Activated CD4-positive, alpha-beta T cell treated with anti-CD3 and anti-CD28 coated beads, Interleukin-10, Interleukin-2, amounts not matched to agents 100 ng/mL and 50 ng/mL, durations not matched to agents 16 hours and 8 hours (primary cell): ENCODE measurements around the gene ARHGEF28.

Source experiments
- DNase-seq: peaks from one replicate; pipeline ENCODE4 v3.0.0-alpha.2; 2020

Gene ARHGEF28

DNA sequence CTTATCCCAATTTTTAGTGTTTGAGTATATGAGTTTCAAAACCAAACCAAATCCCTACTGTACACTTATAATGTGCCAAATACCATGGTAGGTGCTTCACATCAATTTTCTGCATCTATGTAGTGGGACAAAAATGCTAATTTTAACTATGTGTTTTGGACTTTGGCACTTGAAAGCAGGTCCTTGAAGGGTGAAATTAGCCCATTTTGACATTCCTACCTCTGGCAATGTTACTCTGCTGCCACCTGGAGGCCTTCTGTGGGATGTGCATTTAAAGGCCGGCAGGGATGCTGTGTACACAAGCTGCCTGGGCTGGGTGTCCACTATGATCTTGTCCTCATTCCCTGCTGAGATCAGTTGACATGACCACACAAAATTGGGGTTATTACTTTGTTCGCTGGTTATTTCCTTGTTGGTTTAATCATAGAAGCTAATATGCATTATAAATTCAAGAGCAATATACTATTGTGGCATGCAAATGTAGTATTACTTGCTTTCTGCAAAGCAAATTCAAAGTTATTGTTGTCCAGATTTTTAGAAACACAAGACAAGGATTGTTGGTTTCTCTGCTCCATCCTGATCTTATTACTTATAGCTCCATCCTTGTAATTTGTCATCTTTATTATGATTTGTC is 166.8 kb downstream of the ARHGEF28 start:
- DNase-seq: peak; percentile 68

DNA sequence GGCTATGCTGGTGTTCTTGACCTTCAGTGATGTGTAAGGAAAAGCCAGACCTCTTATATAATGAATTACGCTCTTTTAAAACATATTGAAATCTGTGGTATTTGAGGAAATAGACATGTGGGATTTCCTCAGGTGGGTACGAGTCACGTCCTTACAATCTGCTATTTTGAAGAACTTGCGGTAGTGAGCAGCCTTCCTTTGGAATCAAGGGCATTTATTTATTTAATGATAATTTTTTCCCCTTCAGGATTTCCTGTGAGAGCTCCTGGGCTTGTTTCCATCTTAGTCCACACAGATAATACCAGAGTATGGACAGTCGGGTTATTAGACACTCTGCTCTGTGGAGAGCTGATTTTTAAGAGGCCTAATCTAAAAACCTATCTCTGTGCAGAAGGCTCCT is 167.9 kb downstream of the ARHGEF28 start:
- no peak for DNase-seq

DNA sequence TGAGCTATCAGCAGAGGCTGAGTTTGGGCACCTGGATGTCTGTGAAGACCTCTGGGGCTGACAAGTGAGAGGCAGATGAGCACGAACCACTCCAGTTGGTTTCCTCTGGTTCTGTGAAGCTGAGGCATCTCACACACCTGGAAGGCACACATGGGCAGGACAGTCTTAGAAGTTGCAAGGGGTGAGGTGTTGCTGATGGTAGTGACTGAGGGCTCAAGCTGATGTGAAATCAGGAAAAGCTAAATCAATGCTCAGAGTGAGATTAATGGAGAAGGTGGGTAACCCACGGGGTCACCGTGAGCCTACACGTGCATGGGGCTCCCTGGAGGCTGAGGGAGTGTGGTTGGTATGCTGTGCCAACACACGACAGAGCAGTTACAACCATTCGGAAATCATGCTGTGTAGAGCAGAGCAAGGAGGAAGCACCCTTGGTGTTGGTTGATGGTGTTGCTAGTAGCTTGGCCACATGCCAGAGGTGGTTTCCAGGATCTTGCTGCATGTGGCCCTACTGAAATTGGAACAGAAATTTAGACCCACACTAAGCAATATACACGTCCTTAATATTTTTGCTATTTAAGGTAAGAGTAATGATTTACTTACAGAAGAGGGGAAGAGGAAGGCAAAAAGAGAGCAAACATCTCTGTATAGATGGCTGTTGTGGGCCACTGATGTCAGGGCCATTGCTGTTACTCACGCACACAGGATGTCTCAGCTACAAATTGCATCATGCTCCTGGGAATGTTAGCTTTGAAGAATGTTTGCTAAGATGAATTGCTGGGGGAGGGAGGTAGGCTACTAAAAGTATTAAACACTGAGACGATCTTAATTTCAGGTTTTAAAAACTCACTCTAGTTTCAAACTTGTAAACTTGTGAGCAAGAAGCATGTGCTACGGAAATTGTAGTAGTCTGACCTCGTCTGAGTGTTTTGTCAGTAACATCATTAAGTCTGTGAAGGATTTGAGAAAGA is 170.5 kb downstream of the ARHGEF28 start:
- DNase-seq: peak; percentile 3

DNA sequence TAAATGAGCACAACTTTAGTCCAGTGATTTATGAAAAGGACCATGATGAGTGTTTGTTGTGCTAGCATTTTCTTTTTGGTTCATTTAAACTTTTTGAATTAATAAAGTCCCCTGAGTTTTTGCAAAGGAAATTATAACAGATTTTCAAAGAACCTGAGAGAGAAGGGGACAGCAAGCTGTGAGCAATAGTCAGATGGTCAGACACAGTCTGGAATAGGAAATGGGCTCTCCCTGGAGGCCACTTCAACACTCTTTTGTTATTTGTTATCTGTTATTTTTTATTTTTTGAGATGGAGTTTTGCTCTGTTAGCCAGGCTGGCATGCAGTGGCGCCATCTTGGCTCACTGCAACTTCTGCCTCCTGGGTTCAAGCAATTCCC is 171.1 kb downstream of the ARHGEF28 start:
- no peak for DNase-seq

DNA sequence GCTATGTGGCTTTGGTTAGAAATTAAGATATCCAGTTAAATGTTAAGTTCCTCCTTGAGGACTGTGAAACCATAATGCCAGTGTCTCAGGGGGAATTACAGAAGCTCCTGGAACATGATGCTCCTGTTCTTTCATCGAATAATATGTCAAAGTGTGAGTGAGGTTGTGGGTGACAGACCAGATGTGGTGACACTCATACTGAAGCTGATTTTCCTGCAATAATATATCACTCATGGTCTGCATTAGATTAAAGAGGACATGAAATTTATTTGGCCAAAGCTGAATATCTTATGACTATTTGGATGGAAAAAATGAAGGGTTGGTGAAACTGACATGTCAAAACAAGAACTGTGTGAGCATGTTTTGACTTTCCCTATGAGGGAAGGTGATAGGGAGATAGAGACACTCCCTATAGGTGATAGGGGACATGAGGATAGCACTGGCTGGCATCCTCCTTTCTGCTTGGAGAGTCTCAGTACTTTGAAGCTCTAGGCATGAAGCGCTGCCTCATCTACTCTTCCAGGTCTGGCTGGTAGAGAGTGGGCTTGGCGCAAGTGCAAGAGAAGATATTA is 173.5 kb downstream of the ARHGEF28 start:
- DNase-seq: no peak

DNA sequence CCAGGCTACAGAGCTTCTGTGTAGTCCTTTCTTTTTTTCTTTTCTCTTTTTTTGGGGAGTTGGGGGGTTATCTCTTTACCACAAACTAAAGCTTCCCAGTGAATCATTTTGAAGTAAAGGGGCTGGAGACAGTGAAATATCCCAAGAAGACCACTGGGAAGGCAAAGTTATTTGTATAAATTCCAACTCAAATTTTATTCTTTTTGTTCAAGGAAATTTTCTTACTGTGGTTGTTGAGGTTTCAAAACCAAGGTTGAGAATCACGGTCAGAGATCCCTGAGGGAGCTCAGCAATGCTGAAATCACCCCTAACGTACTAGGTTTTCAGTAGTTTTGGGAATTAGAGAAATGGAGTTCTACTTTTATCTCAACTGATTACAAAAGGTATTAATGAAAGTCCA is 175.7 kb downstream of the ARHGEF28 start:
- DNase-seq: no peak

DNA sequence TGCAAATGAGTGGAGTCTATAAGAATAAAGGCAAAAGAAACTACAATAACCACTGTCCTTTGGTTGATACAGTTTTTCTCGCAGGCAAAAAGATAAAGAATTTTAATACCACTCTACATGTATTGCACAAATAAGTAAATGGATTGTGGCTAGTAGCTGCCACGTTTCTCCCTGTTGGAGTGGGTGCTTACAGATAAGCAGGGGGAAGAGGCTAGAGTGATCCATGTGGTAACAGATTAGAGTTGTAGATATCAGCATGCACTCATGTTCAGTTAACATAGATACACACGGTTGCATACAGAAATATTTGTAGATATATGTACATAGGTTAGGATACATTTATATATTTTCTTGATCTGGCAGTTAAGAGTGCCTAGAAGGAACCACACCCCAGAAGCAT is 179.5 kb downstream of the ARHGEF28 start:
- DNase-seq: no peak

DNA sequence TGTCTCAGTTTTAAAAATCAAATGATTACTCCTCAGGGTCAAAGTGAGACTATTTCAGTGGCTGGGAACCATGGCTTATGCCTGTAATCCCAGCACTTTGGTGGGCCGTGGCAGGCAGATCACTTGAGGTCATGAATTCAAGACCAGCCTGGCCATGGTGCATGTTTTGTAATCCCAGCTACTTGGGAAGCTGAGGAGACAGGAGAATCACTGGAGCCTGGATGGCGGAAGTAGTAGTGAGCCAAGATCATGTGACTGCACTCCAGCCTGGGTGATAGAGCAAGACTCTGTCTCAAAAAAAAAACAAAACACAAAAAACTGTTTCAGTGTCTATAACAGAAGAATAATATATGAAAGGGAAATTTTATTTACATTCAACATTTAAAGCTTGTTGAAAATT is 182.9 kb downstream of the ARHGEF28 start:
- no peak for DNase-seq

DNA sequence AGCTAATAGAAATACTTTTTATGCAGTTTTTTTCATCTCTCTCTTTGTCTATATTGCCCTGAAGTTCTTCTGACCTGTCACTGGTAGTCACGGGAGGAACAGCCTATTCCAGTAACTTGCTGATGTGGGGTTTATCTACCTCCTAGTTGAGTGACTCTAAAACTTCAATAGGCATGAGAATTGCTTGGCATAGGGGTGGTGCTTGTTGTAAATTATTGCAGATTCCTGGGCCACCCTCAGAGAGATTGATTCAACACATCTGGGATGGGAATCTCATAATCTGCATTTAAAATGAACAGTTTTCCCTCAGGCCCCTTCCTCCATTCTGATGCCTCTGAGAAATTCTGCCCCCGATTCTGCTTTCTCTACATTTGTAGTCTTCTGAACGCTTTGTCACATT is 184.4 kb downstream of the ARHGEF28 start:
- no peak for DNase-seq

DNA sequence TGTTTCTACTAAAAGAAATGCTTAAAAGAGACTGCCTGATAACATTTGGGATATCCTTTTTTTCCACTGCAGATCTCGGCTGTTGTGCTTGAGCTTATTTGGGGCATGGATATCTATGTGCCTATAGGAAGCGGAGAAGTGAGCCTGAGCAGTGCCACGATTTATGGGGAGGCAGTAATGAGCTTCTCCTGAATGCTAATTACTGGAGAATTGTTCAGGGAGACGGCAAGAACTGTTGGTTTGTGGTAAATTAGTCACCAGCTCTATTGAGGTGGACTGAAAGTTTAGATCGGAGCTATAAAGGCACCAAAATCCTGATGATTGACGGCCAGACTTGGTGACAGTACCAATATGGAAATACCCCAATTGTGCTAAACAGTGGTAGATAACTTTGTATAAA is 186.5 kb downstream of the ARHGEF28 start:
- no peak for DNase-seq

DNA sequence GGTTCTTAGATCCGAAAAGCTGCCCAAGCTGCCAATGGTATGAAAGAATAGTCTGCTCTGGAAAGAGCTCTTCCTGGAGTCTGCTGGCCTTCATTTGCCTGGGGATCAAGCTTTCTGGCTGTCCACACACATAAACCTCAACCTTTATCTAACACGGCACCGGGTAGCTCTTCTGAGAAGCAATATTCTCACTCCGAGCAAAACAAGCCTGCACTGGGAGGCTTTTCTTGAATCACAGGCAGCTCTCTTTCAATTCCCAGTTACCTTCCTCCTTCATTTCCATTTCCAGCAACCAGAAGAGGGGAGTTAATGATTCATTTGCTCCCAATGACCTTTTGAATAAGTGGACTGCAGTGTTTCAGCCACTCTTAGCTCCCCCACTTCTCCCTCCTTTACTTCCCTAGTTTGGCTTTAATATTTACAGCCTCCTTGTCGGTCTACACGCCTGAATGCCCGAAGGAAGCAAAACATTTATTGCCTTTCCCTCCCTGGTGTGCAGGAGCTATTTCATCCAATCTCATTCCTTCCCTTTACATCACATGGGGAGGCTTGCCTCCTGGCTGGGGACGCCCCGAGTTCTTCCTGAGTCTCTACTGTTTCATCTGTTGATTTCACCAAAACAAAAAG is 187.1 kb downstream of the ARHGEF28 start:
- no peak for DNase-seq

DNA sequence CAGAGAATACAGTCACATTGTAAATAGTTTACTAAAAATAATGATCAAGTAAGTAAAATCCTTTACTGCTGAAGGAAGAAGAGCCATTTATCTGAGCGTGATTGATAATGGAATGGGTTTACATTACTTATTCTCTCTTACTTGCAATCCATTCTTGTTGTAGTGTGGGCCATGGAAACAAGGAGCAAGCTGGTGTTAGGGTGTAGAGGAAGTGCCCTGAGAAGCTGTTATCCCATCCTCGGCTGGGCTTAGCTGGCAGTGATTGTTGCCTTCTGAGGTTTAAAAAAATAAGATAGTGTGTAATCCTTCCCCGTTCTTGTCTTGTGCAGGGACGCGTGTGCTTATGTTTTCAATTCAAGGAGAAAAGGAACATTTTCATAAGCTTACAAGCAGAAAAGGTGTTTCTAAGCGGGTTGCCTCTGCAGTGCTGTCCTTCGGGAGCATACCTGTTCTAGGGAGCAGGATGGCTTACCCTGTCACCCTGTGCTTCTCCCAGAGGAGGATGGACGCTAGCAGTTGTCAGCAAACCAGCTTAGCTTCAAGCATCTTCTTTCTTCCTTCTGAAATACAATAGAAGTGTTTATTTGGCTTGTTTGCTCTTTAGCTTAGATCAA is 188.3 kb downstream of the ARHGEF28 start:
- DNase-seq: no peak

DNA sequence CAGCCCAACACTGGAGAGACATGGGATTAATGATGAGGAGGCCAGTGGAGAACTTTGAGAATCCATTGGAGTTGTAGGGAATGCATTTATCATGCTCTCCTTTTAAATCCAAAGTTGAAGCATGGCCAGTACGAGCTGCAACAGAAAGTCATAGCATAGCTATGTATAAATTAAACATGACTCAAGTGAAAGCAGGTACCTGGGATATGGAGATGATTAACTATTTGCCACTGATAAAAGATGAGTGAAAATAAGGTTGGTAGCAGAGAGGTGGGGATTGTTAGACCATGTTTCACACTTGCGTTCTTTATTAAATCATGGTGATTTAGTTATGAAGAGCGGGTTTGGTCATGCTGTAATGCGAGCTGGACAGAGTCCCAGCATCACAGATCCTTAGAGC is 189.6 kb downstream of the ARHGEF28 start:
- DNase-seq: no peak

DNA sequence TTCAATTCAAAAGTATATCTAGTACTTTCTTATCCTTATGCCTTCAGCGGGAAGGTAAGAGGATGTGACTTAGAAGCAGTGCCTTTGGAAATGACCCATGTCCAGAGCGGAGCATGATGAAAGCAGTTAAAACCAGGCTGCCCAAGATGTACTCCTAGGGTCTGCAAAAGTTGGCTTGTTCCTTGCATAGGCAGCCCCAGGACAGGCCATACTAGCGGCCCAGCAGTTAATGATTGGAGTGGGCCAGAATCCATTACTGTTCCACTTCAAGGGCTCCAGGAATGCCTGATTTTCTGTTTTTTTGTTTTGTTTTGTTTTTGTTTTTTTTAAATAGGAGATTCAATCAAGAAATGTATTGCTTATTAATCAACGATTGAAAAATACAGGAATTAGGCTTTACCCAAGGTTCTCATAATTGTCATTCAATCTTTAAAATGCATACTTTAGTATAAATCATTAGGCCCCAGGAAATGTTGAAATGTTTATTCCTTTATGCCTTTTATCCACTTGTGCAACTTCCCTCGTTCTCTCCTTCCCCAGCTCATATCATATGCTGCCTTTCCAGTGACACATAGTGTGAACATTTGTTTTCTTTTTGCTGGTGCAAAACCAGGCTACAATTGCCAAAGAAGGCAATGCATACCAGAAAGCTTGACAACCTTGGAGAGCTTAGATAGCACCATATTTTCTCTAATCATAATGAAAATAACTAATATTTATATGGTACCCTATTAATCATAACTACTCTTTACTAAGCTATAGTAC is 190.8 kb downstream of the ARHGEF28 start:
- DNase-seq: no peak

DNA sequence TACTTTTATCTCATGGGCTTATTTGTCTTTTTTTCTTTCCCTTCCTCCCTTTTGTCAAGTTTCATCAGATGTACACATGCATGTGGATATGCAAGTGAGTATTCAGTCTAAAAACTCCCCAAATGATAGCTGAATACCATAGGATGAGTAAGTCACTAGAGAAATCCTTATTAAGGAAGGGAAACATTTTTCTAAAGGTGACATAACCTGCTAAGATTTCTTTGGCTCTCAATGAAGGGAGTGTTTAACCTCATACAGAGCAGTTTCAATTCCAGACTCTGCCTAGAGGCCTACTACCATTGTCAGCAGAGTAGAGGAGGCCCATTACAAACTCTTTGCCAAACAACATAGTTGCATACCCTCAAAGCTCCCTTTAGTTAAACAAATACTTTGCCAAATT is 192.4 kb downstream of the ARHGEF28 start:
- no peak for DNase-seq

DNA sequence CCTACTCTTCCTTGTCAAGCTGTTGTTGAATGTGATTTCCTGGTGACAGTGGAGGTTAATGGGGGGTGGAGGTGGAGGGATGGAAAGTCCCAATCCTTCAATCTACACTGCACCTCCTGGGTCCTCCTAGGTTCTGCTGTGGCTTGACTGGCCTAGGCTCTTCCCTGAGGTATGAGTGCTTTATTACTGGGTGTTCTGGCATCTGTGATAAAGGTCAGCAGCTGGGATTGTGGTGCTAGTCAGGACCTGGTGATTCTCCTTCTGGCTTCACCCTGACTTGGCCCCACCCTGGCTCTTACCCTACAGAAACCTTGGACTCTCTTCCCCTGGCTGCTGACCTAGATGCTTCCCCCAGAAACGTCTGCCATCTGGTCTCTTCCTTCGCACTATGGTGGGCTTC is 194.3 kb downstream of the ARHGEF28 start:
- no peak for DNase-seq

DNA sequence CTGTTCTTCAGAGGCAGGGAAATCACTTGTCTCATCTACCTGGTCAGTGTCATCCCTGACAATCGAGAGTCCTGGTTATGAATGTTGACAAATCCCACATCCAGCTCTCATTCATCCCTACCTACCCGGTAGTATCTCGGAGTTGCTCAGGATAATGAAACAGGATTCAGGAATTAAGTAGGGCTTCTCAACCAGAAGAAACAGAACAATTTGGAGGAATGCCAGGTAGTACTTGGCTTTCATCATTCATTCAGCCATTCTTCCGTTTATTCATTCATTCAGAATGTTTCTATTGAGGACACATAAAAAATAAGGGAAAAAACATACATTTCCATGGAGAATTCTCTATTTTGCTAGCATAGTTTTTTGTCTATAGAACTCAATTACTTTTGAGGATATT is 195.0 kb downstream of the ARHGEF28 start:
- no peak for DNase-seq

DNA sequence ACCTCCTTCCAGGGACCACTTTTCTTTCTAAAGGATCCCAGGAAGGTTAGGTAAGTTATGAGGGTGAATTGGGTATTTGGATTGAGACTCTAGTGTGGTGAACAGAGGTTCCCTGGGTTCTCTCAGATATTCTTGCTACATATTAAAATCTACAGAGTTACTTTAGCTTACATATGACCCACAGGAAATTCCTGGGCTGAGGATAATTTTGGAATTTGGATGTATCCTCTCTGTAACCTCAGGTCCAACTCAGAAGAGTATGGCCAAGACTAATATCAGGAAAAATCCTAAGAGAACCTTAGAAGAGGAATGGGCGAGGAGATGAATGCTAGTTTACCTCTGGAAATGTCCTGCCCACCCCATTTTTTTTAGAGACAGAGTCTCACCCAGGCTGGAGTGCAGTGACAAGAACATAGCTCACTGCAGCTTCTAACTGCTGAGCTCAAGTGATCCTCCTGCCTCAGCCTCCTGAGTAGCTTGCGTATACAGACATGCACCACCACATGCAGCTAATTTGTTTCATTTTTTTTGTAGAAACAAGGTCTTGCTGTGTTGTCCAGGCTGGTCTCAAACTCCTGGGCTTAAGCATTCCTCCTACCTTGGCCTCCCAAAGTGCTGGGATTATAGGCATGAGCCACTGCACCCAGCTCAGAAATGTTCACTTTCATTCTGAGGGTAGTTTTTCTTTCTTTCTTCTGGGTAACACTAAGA is 196.4 kb downstream of the ARHGEF28 start:
- no peak for DNase-seq

DNA sequence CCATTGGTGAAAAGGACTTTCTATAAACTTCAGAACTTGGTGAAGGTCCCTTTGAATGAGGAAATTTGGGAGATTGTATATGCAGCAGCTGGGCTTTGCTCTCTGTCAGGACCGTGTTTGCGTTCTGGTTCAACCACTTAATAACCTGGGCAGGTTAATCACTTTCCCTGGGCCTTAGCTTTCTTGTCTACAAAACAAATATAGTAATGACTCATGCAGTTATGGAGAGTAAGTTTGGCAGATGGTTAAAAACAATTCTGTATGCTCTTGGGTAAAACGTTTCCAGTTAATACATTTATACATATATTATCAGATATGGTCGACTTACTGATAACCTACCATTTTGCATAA is 197.0 kb downstream of the ARHGEF28 start:
- DNase-seq: no peak

DNA sequence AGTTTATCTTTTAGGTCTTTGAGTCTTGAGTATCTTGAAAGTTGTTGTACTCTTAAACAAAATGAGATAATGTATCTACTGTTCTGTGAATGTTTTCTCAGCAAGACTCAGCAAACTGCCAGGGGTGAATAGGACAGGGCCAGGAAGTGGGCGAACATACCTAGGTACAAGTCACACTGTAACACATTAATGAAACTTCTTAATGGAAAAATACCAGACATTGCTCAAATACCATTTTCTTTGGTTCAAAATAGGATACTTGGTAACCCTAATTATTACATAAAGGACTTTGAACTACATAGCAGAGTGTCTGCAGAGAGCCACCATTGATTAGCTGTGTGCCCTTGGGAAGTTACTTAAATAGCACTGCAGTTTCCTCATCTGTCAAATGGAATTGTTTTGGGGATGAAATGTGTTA is 197.5 kb downstream of the ARHGEF28 start:
- no peak for DNase-seq

DNA sequence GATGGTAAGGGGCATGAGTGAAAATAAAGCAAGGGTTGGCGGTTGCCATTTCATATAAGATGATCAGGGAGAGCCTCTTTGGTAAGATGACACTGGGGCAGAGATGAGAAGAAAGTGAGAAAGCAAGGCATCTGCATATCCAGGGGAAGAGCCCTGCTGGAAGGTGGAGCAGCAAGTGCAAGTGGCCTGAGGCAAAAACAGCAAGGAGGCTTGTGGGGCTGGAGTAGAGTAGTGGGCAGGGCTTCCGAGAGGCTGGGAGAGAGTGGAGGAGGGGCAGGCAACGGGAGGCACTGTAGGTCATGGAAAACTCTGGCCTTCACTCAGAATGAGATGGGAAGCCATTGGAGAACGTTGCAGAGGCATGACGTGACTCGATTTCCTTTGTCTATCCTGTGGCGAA is 199.2 kb downstream of the ARHGEF28 start:
- DNase-seq: no peak

DNA sequence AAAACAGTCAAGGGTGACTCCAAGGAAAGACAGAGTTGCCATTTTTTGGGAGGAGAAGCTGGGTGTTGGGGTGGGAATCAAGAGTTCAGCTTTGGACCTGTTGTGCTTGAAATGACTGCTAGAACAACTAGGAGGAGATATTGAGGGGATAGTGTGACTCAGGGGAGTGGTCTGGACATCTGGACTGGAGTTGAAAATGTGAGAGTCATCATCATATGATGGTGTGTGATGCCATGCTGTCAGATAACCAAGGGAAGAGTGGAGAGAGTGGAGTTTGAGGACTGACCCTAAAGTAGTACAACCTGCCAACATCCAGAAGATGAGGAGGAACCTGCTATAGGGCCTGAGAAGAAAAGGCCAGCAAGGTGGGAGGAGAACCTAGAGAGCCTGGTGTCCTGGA is 199.7 kb downstream of the ARHGEF28 start:
- no peak for DNase-seq
